Testis (tissue), 2 donors: ENCODE measurements around the gene ENPP6.

Experiments used
- CTCF ChIP-seq, 3 experiments: fragments of 450-650 bp in 2 of 3; fragments of 200-600 bp in 1 of 3; sonication (generic) in 1 of 3; IDR thresholded peaks; one replicate each; pipeline ENCODE4 v1.5.1; 2016 to 2019; ENCODE audit warnings: antibody characterized with exemption in 3 of 3, mild to moderate bottlenecking in 2 of 3, moderate library complexity in 1 of 3
- POLR2A ChIP-seq: fragments of 450-650 bp; IDR thresholded peaks from one replicate; pipeline ENCODE4 v1.6.1; 2017; ENCODE audit warnings: antibody characterized with exemption, mild to moderate bottlenecking, moderate library complexity

- TF ChIP-seq CTCF (IDR thresholded peaks at IDR 0.05) (no peak), POLR2A (no peak)
Measured at GRCh38 chr4:184061582-184061981, 156.1 kb downstream of the ENPP6 start.
